Thyroid gland (tissue), 4 donors: Measurements from ENCODE around the gene CYFIP1.

ENCODE experiments used
- CTCF ChIP-seq, 6 experiments: fragments of 200-600 bp in 3 of 6; fragments of 450-650 bp in 3 of 6; sonication (generic) in 3 of 6; IDR thresholded peaks; one replicate each; pipeline ENCODE4 v1.5.1; 2016 to 2019; ENCODE audit warnings: antibody characterized with exemption in 6 of 6, mild to moderate bottlenecking in 2 of 6, inconsistent platforms in 1 of 6, moderate library complexity in 1 of 6
- POLR2A ChIP-seq, 2 donors: fragments of 450-650 bp; IDR thresholded peaks; one replicate each; pipeline ENCODE4 v1.6.1; 2017; ENCODE audit warnings: antibody characterized with exemption in 2 of 2, mild to moderate bottlenecking in 2 of 2, moderate library complexity in 1 of 2

GRCh38 chr15:22918596-22919140, 61.5 kb downstream of the CYFIP1 start:
- no peak for TF ChIP-seq CTCF (IDR thresholded peaks at IDR 0.05)
- TF ChIP-seq POLR2A (IDR thresholded peaks at IDR 0.05) = no peak
